IPS DF 19.7 (cell line): ENCODE results near the gene SMYD3.
A peak's percentile ranks its signal among the peaks of the same experiment; 100 is the strongest.
"Not testable (repeated sequence)": the region's sequence is repeated elsewhere in the genome, so short reads cannot be mapped to it uniquely, and the experiment has no call there.

Experiments used
- DNase-seq: peaks from one replicate; pipeline ENCODE4 v3.0.0-alpha.2; 2013; ENCODE audit warnings: low read depth, low spot score

Gene SMYD3

DNA sequence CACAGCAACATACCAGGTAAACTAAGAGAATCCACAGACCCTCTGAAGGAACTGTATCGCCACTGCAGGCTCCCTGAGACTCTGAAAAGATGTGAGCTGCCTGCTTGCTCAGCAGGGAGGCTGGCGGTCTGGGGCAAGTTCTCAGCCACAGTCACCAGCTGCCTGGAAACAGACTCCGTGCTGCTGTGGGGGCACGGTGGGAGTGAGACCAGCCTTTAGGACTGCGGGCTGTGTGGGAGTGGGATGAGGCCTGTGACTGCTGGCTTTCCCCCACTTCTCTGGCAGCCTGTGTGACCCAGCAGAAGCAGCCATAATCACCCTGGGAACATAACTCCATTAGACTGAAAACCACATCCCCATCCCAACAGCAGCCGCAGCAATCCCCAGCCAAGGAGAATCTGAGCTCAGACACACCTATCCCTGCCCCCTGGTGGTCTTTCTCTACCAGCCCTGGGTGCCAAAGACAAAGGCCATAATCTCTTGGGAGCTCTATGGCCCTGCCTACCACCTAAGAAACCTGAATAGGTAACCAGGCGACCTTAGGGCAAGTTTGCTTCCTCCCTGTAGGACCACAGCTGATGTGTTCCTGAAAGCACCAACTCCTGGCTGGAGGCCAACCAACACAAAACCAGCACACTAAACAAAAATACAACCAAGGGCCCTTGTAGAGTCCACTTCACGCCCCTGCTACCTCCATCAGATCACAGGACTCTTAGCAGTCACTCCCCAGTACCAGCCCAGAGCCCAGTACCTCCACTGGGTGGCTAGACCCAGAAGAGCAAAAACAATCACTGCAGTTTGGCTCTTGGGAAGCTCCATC is 151.5 kb downstream of the SMYD3 start:
- no peak for DNase-seq

DNA sequence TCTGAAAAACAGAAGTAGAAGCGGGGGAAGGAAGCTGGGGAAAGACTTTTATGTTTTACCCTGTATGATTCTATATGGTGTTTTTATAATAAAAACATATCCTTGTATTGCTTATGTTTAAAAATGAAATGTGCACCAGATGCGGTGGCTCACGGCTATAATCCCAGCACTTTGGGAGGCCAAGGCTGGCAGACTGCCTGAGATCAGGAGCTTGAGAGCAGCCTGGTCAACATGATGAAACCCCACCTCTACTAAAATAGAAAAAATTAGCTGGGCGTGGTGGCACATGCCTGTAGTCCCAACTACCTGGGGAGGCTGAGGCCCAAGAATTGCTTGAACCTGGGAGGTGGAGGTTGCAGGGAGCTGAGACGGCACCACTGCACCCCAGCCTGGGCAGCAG is 155.4 kb downstream of the SMYD3 start:
- no peak for DNase-seq

DNA sequence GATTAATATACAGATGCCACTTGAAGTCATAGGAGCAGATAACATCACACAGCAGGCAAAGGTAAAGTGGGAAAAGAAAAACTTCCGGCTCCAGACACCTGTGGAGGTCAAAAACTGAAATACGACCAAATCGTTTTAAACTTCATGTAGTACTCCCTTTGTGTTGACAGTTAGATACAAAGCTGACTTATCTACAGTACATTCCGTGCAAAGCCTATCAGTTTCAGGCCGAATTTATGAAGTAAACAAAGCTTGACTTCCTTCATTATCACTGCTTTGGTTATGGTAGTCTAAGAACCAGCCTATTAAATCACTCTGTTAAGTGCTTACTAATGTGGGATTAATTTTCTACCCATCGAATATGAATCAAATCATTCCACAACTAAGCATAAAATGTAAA is 156.3 kb downstream of the SMYD3 start:
- no peak for DNase-seq

DNA sequence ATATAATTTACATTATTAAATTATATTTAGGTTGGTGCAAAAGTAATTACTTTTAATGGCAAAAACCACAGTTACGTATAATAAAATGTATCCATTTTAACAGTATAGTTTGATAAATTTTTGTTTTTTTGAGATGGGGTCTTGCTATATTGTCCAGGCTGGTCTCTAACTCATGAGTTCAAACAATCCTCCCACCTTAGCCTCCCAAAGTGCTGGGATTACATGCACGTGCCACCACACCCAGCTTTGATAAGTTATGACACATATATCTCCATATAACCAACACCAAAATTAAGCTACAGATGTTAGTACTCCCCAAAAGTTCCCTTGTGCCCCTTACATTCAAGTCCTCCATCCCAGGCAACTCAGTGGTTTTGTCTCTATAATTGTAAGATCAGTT is 163.1 kb downstream of the SMYD3 start:
- DNase-seq = no peak

DNA sequence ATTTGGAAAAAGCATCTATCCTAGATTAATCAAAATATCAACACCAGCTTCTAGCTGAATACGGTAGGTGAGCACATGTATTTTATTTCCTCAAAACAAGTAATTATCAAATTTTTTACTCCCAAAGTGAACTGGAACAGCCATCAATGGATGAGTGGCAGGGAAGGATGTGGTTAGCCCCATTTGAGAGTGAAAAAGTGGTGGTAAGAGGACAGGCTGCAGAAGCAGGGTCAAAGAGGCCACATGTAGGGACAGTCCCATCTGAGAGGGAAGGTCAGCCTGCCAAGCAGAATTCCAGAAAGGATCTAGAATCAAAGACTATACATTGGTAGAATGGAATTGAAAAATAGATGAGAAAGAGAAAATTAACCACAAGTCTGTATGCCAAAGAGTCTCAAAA is 163.8 kb downstream of the SMYD3 start:
- no peak for DNase-seq

DNA sequence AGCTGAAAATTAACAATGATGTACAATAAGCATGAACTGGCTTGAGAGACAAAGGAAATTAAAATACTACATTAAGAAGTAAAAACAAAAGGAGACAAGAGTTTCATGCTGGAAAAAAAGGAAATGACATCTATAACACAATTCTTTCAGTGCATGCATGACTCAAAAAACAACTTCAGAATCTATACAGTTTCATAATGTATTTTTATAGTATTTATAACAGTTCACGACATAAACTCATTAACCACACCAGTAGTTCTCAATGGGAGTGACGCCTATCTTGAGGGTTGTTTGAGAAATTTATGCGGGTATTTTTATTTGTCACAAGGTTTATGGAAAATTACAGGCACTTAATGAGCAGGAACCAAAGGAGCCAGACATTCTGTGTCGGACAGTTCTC is 168.5 kb downstream of the SMYD3 start:
- no peak for DNase-seq

DNA sequence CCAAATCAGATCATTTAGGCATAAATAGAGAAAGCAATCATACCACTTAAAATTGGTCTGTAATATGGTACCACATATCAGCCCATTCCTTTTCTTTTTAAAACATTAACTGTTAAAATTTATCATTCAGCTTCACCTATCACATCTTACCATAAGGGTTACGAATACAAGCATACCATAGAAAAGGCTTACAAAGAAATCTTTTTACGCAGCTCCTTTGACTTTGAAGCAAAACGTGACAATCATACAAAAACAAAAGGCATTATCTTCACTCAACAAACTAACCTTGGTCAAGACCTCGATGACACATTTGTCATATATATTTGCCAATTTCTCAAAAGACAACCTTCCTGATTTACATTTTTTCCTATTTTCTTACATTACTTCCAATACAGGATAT is 169.0 kb downstream of the SMYD3 start:
- no peak for DNase-seq

DNA sequence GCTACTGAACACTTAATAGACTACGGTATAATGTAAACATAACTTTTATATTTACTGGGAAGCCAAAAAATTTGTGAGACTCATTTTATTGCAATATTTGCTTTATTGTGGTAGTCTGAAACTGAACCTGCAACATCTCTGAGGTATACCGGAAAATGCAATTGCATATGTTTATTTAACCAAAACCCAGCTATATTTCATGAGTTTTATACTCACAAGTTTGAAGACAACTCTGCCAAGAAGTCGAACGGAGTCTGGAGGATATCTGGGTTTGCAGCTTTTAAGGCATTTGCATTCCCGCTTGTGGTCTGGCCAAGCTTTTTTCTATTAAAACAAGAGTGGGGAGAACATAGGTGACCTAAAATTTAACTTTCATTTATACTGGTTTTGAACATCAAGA is 171.9 kb downstream of the SMYD3 start:
- DNase-seq = no peak

DNA sequence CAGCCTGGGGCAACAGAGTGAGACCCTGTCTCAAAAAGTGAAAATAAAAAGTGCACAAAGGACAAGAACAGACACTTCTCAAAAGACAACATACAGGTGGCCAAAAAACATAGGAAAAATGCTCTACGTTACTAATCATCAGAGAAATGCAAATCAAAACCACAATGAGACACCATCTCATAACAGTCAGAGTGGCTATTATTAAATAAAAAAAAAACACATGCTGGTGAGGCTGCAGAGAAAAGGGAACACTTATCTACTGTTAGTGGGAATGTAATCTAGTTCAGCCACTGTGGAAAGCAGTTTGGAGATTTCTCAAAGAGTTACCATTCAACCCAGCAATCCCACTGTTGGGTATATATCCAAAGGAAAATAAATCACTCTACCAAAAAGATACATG is 173.2 kb downstream of the SMYD3 start:
- no peak for DNase-seq

DNA sequence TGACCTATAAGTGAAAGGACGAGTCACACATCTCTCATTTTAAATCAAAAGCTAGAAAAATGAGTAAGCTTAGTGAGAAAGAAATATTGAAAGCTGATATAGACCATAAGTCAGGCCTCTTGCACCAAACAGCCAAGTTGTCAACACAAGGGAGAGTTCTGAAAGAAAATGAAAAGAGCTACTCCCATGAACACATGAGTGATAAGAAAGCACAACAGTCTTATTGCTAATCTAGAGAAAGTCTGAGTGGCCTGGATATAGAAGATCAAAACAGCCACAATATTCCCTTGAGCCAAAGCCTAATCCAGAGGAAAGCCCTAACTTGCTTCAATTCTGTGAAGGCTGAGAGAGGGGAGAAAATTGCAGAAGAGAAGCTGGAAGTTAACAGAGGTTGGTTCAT is 175.0 kb downstream of the SMYD3 start:
- DNase-seq = no peak

DNA sequence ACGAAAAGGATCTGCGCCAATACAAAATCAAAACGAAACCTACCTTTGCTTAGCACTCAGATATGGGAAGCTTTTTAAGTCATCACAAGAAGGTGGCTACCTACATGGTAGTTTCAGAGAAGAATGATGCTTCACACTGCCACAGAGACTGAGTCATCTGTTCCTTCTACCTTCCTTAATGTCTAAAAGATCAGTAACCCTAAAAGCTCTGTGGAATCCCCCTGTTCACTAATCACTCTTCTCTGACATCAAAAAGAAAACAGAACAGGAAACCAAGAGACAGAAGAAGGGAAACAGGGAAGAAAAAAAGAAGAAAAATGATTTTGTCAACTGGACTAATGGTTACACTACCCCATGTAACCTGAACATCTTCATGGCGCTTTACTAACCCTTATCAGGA is 177.2 kb downstream of the SMYD3 start:
- DNase-seq = no peak

DNA sequence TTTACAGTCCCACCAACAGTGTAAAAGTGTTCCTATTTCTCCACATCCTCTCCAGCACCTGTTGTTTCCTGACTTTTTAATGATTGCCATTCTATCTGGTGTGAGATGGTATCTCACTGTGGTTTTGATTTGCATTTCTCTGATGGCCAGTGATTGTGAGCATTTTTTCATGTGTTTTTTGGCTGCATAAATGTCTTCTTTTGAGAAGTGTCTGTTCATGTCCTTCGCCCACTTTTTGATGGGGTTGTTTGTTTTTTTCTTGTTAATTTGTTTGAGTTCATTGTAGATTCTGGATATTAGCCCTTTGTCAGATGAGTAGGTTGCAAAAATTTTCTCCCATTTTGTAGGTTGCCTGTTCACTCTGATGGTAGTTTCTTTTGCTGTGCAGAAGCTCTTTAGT is 177.8 kb downstream of the SMYD3 start:
- DNase-seq = not testable (repeated sequence)

DNA sequence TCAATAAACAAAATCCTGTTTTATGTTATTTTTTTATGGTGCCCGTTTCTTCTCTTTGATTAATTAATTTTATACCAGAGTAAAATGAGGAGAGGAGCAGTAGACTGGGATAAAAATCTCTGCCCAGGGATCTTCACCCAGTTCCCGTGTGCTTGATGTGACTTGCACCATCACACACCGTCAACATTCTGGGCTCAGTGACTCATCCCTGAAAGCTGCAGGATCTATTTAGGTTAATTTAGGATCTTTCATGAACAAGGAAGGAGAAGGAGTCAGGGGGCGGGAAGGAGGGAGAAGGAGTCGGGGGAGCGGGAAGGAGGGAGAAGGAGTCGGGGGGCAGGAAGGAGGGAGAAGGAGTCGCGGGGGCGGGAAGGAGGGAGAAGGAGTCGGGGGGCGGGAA is 182.4 kb downstream of the SMYD3 start:
- peak; percentile 17 for DNase-seq

DNA sequence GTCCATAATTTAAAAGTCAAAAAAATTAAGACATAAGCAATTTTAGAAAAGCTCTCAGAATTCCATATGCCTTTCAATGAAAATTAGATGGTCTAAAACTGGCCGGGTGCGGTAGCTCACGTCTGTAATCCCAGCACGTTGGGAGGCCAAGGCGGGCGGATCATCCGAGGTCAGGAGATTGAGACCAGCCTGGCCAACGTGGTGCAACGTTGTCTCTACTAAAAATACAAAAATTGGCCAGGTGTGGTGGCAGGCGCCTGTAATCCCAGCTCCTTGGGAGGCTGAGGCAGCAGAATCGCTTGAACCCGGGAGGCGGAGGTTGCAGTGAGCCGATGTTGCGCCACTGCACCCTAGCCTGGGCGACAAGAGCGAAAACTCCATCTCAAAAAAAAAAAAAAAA is 183.0 kb downstream of the SMYD3 start:
- not testable (repeated sequence) for DNase-seq

DNA sequence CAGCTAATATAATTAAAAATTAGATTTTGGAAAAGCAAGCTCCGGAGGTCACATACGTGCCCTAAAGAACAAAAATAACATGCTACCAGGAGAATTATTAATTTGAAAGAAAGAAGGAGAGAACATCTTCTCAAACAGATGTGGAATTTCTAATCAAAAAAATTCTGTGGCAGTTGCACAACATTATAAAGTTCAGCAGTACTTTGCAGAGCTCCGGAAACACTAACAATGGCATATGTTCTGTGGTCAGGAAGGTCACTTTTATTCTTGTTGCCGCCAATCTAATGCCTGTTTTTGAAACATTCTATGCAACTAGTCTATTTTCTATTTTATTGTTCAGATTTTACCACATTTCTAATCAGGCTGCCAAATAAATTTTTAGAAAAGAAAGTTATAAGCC is 186.8 kb downstream of the SMYD3 start:
- no peak for DNase-seq

DNA sequence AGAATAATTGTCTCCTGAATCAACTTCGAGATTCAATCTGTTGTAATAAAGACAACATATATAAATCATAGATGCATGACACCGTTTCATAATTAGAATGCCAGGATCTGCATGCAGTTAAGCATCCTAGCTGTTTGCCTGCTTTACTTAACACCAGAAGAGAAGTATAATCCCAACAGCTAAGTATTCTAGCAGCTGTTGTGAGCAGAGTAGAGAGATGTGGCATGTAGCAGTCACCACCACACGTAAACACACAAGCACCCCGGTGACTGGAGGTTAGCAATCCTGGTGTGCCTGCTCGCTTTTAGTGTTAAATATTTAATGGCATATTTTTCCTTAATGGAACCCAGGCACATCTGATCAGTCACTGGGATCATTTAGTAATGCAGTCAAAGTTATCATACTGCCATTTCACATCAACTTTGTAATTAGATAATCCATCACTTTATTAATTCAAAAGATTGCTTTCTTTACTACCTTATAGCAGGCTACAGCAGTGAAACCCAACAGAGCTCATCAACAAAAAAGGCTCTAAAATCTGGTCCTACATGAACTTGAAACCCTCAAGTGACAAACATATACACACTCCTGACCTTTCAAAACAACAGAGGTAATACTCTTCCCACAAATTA is 187.9 kb downstream of the SMYD3 start:
- no peak for DNase-seq

DNA sequence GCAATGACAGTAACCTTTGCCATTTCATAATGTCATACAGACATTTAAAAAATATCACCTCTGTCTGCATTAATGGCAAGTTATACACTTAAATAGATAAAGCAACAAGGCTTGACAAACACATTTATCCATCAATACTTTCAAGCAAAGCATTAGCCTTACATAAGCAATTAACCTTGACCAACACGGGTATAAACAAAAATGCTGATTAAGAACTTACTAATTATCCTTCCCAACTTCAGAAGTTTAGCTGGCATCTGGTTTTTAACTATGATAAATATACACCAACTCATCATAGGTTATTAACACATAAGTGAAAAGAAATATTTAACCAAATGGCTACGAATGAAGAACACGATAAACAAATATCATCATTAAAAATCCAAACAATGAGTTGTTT is 188.5 kb downstream of the SMYD3 start:
- no peak for DNase-seq

DNA sequence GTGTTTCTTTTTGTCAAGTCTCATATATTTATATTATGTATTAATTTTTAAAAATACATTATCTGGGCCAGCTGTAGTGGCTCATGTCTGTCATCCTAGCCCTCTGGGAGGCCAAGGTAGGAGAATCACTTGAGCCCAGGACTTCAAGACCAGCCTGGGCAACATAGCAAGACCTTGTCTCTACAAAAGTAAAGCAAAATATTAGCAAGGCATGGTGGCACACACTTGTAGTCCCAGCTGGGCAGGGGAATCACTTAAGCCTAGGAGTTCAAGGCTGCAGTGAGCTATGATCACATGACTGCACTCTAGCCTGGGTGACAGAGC is 189.1 kb downstream of the SMYD3 start:
- DNase-seq = no peak

DNA sequence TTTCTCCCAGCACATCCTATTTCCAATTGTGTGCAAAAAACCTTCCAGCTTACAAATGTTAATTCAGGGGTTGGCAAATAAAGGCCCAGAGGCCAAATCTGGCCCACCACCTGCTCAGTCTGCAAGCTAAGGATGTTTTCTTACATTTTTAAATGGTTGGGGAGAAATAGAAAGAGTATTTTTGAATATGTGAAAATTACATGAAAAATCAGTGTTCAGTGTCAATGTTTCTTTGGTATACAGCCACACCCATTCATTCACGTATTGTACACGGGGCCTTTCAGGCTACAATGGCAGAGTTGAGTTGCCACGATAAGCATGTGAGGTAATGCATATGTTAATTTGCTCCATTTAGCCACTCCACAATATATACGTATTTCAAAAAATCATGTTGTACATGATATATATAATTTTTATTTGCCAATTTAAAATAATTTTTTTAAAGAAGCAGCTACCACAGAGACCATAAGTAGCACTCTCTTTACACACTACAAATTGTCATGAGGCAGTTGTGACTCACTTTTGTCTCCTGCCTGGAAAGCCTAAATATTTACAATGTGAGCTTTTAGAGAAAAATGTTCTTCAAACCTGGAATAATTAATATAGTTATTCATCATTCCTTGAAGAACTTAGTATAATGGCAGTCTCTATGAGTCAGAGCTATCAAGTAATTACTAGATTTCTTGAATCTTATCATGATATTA is 189.6 kb downstream of the SMYD3 start:
- no peak for DNase-seq

DNA sequence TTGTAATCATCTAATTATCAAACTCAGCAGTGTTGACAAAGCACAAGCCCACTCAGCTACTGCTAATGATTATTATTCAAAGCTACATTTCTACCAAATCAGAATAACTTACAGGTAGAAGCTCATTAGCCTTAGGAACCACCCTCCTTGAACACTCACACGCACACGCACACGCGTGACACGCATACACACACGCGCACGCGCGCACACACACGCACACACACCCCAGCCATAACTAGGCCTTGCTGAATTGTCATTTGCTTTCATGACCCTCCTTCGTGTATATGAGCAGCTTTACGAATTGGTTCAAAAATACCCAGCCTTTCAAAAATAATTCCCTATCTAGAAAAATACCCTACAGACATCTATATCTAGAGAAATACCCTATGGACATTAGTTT is 195.6 kb downstream of the SMYD3 start:
- no peak for DNase-seq

DNA sequence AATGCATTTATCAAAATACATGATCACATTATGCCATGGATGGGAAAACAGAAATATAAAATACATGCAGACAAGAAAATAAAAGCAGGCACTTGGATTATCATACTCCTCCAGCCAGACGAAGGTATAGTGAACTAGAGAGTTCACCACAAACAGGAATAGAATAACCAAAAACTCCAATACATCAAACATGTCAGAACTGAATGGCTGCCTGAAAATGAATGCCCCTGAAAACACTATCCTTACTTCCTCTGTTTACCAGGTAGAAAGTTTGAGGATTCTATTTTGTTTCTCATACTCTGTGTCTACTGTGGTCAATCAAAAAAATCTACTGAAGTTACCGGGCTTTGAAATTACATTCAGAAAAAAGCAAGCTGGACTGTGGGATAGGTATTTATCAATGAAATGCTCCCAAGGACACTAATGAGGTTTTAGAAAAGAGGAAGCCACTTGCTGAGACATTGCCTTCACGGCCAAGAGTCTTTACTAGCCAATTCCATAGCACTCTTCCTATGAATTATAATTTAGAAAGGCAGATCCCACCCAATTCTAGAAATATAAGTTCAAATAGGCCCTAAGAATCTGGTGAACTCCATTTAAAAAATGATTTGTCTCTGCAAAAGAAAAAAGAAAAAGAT is 197.7 kb downstream of the SMYD3 start:
- DNase-seq = no peak

DNA sequence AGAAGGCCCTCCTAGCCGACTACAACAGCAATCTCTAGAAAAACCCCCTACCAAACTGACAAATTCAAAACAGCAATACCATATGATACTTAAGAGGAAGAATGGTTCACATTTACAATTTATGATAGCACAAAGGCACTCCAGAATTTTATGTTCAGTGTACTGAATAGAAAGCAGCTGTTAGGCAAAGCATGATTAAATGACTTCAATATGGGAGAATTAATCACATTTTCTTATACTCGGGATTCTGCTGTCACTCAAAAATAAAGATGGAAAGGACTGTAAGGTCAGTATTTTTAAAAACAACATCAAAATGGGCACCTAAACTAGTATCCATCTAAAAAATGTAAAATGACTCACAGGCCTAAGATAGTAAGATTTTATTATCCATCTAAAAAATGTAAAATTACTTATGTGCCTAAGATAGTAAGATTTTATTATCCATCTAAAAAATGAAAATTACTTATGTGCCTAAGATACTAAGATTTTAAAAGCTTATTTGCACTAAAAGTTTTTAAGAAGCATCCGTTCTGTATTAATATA is 198.5 kb downstream of the SMYD3 start:
- DNase-seq = no peak
